Smooth muscle cell of bladder (primary cell): Measurements from ENCODE around the gene RTP4. TPM values are rescaled to one million over a fixed set of nuclear protein-coding genes. Genes with fewer than 3 reads are reported as not detected.

Experiments
- total RNA-seq: library from RNA; depleted of rRNA; stranded (reverse); fragments of >200 nt; gene quantifications from 2 replicates; pipeline ENCODE4 v1.2.3, GENCODE V29; 2014

Gene RTP4
- total RNA-seq = 1.6 and 2.0 TPM in 2 replicates

GRCh38 chr3:187368251-187369088 is at the start of gene RTP4:
TSS of gene RTP4 (plus strand) at chr3:187368385. CDS start at chr3:187368442, 57 bp downstream.

Other genes starting within 250 kb of the RTP4 start
- 12.2 and 15.6 TPM in 2 replicates for gene RPL39L, start 228.9 kb upstream of the RTP4 start, total RNA-seq
- gene RTP1, start 170.9 kb upstream of the RTP4 start, total RNA-seq = not detected in 2 replicates
- 203 and 319 TPM in 2 replicates for gene MASP1, start 76.6 kb upstream of the RTP4 start, total RNA-seq